Adrenal gland (tissue), 12 donors: ENCODE measurements around the gene TMEM109. TPM values are rescaled to one million over a fixed set of nuclear protein-coding genes. Genes with fewer than 3 reads are reported as not detected.

ENCODE experiments used
- DNase-seq, 7 donors: peaks; one replicate each; pipeline ENCODE4 v3.0.0-alpha.2; 2019 to 2020
- H3K27ac ChIP-seq, 5 donors: fragments of 200-600 bp; sonication (generic) in 4 of 5; 1 replicate in 3 of 5; 2 replicates in 2 of 5; pipeline versions ENCODE4 v1.5.1 to v1.8.0; 2016 to 2020; ENCODE audit warnings: mild to moderate bottlenecking in 1 of 5
- H3K27me3 ChIP-seq: fragments of 200-600 bp; 2 replicates; pipeline ENCODE4 v1.8.0; 2021
- H3K36me3 ChIP-seq, 2 donors: fragments of 200-600 bp; replicated peaks in 1 of 2; 1 replicate in 1 of 2; 2 replicates in 1 of 2; pipeline versions ENCODE4 v1.5.1 to v1.8.0; 2018 to 2022
- H3K4me1 ChIP-seq, 2 donors: fragments of 200-600 bp; replicated peaks in 1 of 2; 1 replicate in 1 of 2; 2 replicates in 1 of 2; pipeline versions ENCODE4 v1.5.1 to v1.8.0; 2018 to 2021
- H3K4me3 ChIP-seq, 4 donors: fragments of 200-600 bp; sonication (generic) in 3 of 4; one replicate each; pipeline ENCODE4 v1.5.1; 2016 to 2018
- H3K9me3 ChIP-seq, 3 donors: fragments of 200-600 bp; sonication (generic) in 1 of 3; replicated peaks in 1 of 3; 1 replicate in 2 of 3; 2 replicates in 1 of 3; pipeline versions ENCODE4 v1.5.1 to v1.8.0; 2016 to 2021
- CTCF ChIP-seq, 6 experiments: fragments of 450-650 bp in 4 of 6; fragments of 200-600 bp in 2 of 6; sonication (generic) in 1 of 6; IDR thresholded peaks; 1 replicate in 5 of 6; 2 replicates in 1 of 6; pipeline versions ENCODE4 v1.5.1 to v1.8.0; 2016 to 2021; ENCODE audit warnings: antibody characterized with exemption in 6 of 6, mild to moderate bottlenecking in 2 of 6, moderate library complexity in 1 of 6
- POLR2A ChIP-seq, 2 donors: fragments of 450-650 bp; IDR thresholded peaks; one replicate each; pipeline ENCODE4 v1.6.1; 2017; ENCODE audit warnings: antibody characterized with exemption in 2 of 2, mild to moderate bottlenecking in 2 of 2, moderate library complexity in 1 of 2
- WGBS, 4 donors: extraction: QIAGEN DNeasy Blood & Tissue Kit in 2 of 4; methylation state at CpG; one replicate each; pipeline versions ENCODE4 v1.1.5 to v1.1.7; 2013 to 2017; 5-methylcytosine and 5-hydroxymethylcytosine counted together
- intact Hi-C, 2 donors: fragments of 100-400 bp; cut with DNase I; formaldehyde crosslinking; loops; one replicate each; pipeline versions ENCODE4 v1.14.1 to v1.15.0; 2022 to 2023
- polyA plus RNA-seq, 3 donors: library from polyadenylated mRNA; stranded (reverse); fragments of 200-250 nt in 2 of 3; fragments of 350-450 nt in 1 of 3; fragmentation: Illumina TruSeq in 1 of 3; extraction: RNeasy Lipid Tissue Mini Kit (QIAGEN cat#74804) in 1 of 3; gene quantifications; one replicate each; pipeline ENCODE4 v1.2.3, GENCODE V29; 2013 to 2014
- total RNA-seq, 9 donors: library from RNA; depleted of rRNA in 4 of 9; stranded (reverse); fragments of >200 nt in 4 of 9; fragments of 120-200 nt in 1 of 9; fragmentation: NEBNext Ultra II Directional in 1 of 9; extraction: Animal tissue kit (Norgen Biotek cat#: 25700) in 1 of 9; gene quantifications; one replicate each; pipeline versions ENCODE4 v1.1.0 to v1.2.4, GENCODE V29; 2013 to 2023
- donor health status: healthy with polysubstance abuse.
- donor health status: Bipolar disorder and iron deficiency.
- donor health status: DM: yes; HTN: yes; CAD: no.
- donor health status: DM: no; HTN: no; CAD: no.
- donor health status: DM: no; HTN: no; CAD: no.
- donor health status: DM: yes; HTN: yes; CAD: no.

The TMEM109 gene
- total and polyA plus RNA-seq, 12 donors, result 29.3 to 115 (median 84.8) TPM

GRCh38 chr11:60952742-60953170, 38.8 kb downstream of the TMEM109 start:
- H3K4me3 ChIP-seq, result peak overlapping the region in 1 of 4 donors; percentile 62
- intact Hi-C loops, result no loop called here
- WGBS, 4 donors, result 31 to 71% (median 55%) methylated on average over 1 to 3 of the region's 3 CpGs
- DNase-seq, result no peak
- peaks cover 4% of the 10 kb centered on the region for H3K27me3 ChIP-seq
- no peaks in the 10 kb centered on the region for H3K4me1 ChIP-seq
- no peak for TF ChIP-seq CTCF (IDR thresholded peaks at IDR 0.05)
- TF ChIP-seq POLR2A (IDR thresholded peaks at IDR 0.05), result no peak
- no peaks in the 10 kb centered on the region for H3K36me3 ChIP-seq
- H3K9me3 ChIP-seq, result no peaks in the 10 kb centered on the region
- H3K27ac ChIP-seq, result peak overlapping the region; percentile 1 to 91 (median 73)

- peaks cover 4% of the 10 kb centered on the region for H3K27me3 ChIP-seq
- H3K9me3 ChIP-seq, result no peaks in the 10 kb centered on the region
- WGBS, 4 donors, result 71 to 88% (median 78%) methylated on average over 6 of the region's 6 CpGs
- DNase-seq, result peak in 1 of 7 donors; percentile 31
- H3K36me3 ChIP-seq, result no peaks in the 10 kb centered on the region
- no peak overlapping the region for H3K4me3 ChIP-seq
- TF ChIP-seq POLR2A (IDR thresholded peaks at IDR 0.05) (no peak), CTCF (IDR thresholded peaks at IDR 0.05) (no peak)
- H3K27ac ChIP-seq, result peak overlapping the region in 1 of 5 donors; percentile 91
- H3K4me1 ChIP-seq, result no peaks in the 10 kb centered on the region
- intact Hi-C loops, result no loop called here
Observed at GRCh38 chr11:60953781-60954180, 39.8 kb downstream of the TMEM109 start.

- WGBS, 4 donors, result 67 to 82% (median 76%) methylated on average over 4 to 5 of the region's 5 CpGs
- H3K9me3 ChIP-seq, result no peaks in the 10 kb centered on the region
- TF ChIP-seq POLR2A (IDR thresholded peaks at IDR 0.05) (no peak), CTCF (IDR thresholded peaks at IDR 0.05) (no peak)
- peaks cover 4% of the 10 kb centered on the region for H3K27me3 ChIP-seq
- H3K36me3 ChIP-seq, result no peaks in the 10 kb centered on the region
- no peaks in the 10 kb centered on the region for H3K4me1 ChIP-seq
- H3K27ac ChIP-seq, result no peak overlapping the region
- intact Hi-C loops, result no loop called here
- DNase-seq, result no peak
- no peak overlapping the region for H3K4me3 ChIP-seq
Observed at GRCh38 chr11:60954421-60954820, 40.5 kb downstream of the TMEM109 start.

GRCh38 chr11:60955571-60955970, 41.6 kb downstream of the TMEM109 start:
- Histone ChIP-seq H3K4me1 (no peaks in the 10 kb centered on the region), H3K27ac (no peak overlapping the region), H3K4me3 (no peak overlapping the region), H3K9me3 (no peaks in the 10 kb centered on the region), H3K27me3 (peaks cover 4% of the 10 kb centered on the region), H3K36me3 (no peaks in the 10 kb centered on the region)
- TF ChIP-seq CTCF (IDR thresholded peaks at IDR 0.05), result no peak
- no peak for TF ChIP-seq POLR2A (IDR thresholded peaks at IDR 0.05)
- WGBS, 4 donors, result 47 to 59% (median 51%) methylated on average over 5 of the region's 5 CpGs
- no peak for DNase-seq
- intact Hi-C loops, result no loop called here
